Loucy (cell line): ENCODE results near the gene EIF2S3B.

Experiments
- H2AFZ ChIP-seq: fragments of 200-600 bp; sonication (generic); 2 replicates; pipeline ENCODE4 v1.6.0; 2016; ENCODE audit warnings: antibody characterized with exemption, mild to moderate bottlenecking, low read length, moderate library complexity
- H3F3A ChIP-seq: fragments of 200-600 bp; 2 replicates; pipeline ENCODE4 v1.6.0; 2016; ENCODE audit warnings: antibody characterized with exemption, low read depth, mild to moderate bottlenecking
- H3K27me3 ChIP-seq: fragments of 200-600 bp; sonication (generic); 2 replicates; pipeline ENCODE4 v1.6.1; 2014; ENCODE audit warnings: low read length, mild to moderate bottlenecking; ENCODE audit not compliant: insufficient read depth, poor library complexity, severe bottlenecking
- H3K36me3 ChIP-seq: fragments of 200-600 bp; sonication (generic); 2 replicates; pipeline ENCODE4 v1.6.1; 2016; ENCODE audit warnings: low read length; ENCODE audit not compliant: insufficient read depth
- H3K4me1 ChIP-seq: fragments of 200-600 bp; sonication (generic); 2 replicates; pipeline ENCODE4 v1.5.1; 2014; ENCODE audit warnings: low read length, mild to moderate bottlenecking; ENCODE audit not compliant: insufficient read depth, poor library complexity, severe bottlenecking
- H3K4me2 ChIP-seq: fragments of 200-600 bp; sonication (generic); 2 replicates; pipeline ENCODE4 v1.6.0; 2014; ENCODE audit warnings: antibody characterized with exemption, low read length, low read depth, mild to moderate bottlenecking; ENCODE audit not compliant: poor library complexity, severe bottlenecking
- H3K4me3 ChIP-seq: fragments of 200-600 bp; sonication (generic); 2 replicates; pipeline ENCODE4 v1.5.1; 2014; ENCODE audit warnings: low read length, mild to moderate bottlenecking, mixed read lengths; ENCODE audit not compliant: poor library complexity, severe bottlenecking
- H3K79me2 ChIP-seq: fragments of 200-600 bp; sonication (generic); 2 replicates; pipeline ENCODE4 v1.6.1; 2014; ENCODE audit warnings: low read length; ENCODE audit not compliant: insufficient read depth
- H3K9ac ChIP-seq: fragments of 200-600 bp; sonication (generic); 2 replicates; pipeline ENCODE4 v1.6.0; 2014; ENCODE audit warnings: mild to moderate bottlenecking, low read depth, low read length, moderate library complexity; ENCODE audit not compliant: poor library complexity, severe bottlenecking
- H3K9me2 ChIP-seq: fragments of 200-600 bp; sonication (generic); replicated peaks from 2 replicates; pipeline ENCODE4 v1.6.1; 2016; ENCODE audit warnings: low read depth, low read length, mixed read lengths
- H3K9me3 ChIP-seq: fragments of 200-600 bp; sonication (generic); 2 replicates; pipeline ENCODE4 v1.6.1; 2014; ENCODE audit warnings: mild to moderate bottlenecking, antibody characterized with exemption, low read length, low read depth; ENCODE audit not compliant: insufficient read depth
- H4K20me1 ChIP-seq: fragments of 200-600 bp; sonication (generic); 2 replicates; pipeline ENCODE4 v1.6.0; 2014; ENCODE audit warnings: antibody characterized with exemption, low read length, mild to moderate bottlenecking; ENCODE audit not compliant: insufficient read depth, poor library complexity, severe bottlenecking
- EZH2phosphoT487 ChIP-seq: fragments of 200-600 bp; IDR thresholded peaks from 2 replicates; pipeline ENCODE4 v1.6.1; 2018; ENCODE audit warnings: antibody characterized with exemption, mild to moderate bottlenecking, moderate library complexity, borderline replicate concordance
- TF ChIP-seq, protein P1 (sequence below): fragments of 200-600 bp; sonication (generic); conservative IDR thresholded peaks from 2 replicates; pipeline ENCODE4 v1.5.1; 2014; ENCODE audit warnings: mild to moderate bottlenecking, antibody characterized with exemption, low read length

Gene EIF2S3B

GRCh38 chr12:10512798-10513197 lies 7.1 kb downstream of the EIF2S3B start:
- TF ChIP-seq, protein P1, sequence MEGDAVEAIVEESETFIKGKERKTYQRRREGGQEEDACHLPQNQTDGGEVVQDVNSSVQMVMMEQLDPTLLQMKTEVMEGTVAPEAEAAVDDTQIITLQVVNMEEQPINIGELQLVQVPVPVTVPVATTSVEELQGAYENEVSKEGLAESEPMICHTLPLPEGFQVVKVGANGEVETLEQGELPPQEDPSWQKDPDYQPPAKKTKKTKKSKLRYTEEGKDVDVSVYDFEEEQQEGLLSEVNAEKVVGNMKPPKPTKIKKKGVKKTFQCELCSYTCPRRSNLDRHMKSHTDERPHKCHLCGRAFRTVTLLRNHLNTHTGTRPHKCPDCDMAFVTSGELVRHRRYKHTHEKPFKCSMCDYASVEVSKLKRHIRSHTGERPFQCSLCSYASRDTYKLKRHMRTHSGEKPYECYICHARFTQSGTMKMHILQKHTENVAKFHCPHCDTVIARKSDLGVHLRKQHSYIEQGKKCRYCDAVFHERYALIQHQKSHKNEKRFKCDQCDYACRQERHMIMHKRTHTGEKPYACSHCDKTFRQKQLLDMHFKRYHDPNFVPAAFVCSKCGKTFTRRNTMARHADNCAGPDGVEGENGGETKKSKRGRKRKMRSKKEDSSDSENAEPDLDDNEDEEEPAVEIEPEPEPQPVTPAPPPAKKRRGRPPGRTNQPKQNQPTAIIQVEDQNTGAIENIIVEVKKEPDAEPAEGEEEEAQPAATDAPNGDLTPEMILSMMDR = no peak
- TF ChIP-seq EZH2phosphoT487 = no peak
- Histone ChIP-seq H3K9ac (no peak overlapping the region), H3K4me3 (no peak overlapping the region), H3K4me1 (no peaks in the 10 kb centered on the region), H2AFZ (no peak overlapping the region), H3K9me2 (no peaks in the 10 kb centered on the region), H3K79me2 (no peaks in the 10 kb centered on the region), H4K20me1 (no peaks in the 10 kb centered on the region), H3K9me3 (no peaks in the 10 kb centered on the region), H3K27me3 (no peaks in the 10 kb centered on the region), H3F3A (no peaks in the 10 kb centered on the region), H3K36me3 (no peaks in the 10 kb centered on the region), H3K4me2 (no peak overlapping the region)

DNA sequence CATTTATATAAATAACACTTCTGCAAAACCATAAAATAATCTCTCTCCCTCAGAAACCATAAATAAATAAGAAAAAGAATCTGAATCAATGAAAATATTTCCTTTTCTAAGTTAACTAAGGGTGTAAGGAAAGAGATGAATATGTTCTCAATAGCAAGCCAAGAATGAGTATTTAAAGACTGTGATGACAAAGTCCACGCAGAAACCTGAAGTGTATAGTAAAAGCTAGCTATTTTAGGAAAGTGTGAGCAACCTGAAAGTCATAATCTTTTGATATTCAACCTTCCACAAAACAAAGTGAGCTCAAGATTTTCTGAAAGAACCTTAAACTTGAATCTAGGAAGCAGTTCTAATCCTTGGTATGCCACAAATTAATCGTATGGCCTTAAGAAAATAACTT lies 15.9 kb downstream of the EIF2S3B start:
- H3F3A ChIP-seq = no peaks in the 10 kb centered on the region
- H4K20me1 ChIP-seq = no peaks in the 10 kb centered on the region
- H3K4me2 ChIP-seq = no peak overlapping the region
- no peak overlapping the region for H3K4me3 ChIP-seq
- no peaks in the 10 kb centered on the region for H3K9me3 ChIP-seq
- no peak overlapping the region for H2AFZ ChIP-seq
- TF ChIP-seq, protein P1 = no peak
- TF ChIP-seq EZH2phosphoT487 = no peak
- H3K9ac ChIP-seq = no peak overlapping the region
- no peaks in the 10 kb centered on the region for H3K27me3 ChIP-seq
- H3K36me3 ChIP-seq = no peaks in the 10 kb centered on the region
- H3K79me2 ChIP-seq = no peaks in the 10 kb centered on the region
- no peaks in the 10 kb centered on the region for H3K4me1 ChIP-seq
- no peaks in the 10 kb centered on the region for H3K9me2 ChIP-seq

DNA sequence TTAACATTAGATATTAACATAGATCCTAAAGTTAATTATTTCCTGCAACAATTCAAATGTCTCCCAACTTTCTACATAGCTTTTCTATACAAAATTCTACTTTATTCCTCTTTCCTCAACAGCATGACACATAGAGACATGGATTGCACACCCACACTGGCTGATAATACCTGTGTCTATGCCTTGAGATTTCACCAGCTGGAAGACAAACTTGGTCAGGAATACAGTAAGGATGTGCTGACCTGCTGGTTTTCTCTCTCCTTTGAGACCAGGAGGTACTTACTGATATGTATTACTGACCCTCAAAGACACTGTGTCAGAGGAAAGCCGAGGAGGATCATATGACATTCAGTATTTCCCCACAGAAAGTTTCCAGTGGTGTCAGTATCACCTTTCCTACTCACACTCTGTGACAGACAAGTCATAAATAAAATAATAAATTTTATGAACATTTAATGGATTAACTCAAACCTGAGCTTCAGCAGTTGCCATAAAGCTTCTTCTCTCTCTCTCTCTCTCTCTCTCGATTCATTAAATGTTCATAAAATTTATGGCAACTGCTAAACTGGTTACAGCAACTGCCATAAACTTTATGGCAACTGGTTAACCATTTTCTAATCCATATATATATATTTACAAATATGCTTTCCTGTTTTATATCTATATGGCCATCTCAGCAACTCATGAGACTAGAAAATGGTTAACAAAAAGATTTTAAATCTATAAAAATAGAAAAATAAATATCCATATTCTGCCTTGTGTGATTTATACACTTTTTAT lies 22.7 kb downstream of the EIF2S3B start:
- Histone ChIP-seq H2AFZ (no peak overlapping the region), H3K36me3 (no peaks in the 10 kb centered on the region), H3K79me2 (no peaks in the 10 kb centered on the region), H3K9me3 (no peaks in the 10 kb centered on the region), H3K27me3 (no peaks in the 10 kb centered on the region), H3K4me1 (peaks cover 6% of the 10 kb centered on the region), H3K4me3 (no peak overlapping the region), H3K9me2 (no peaks in the 10 kb centered on the region), H3K9ac (no peak overlapping the region), H3K4me2 (no peak overlapping the region), H4K20me1 (no peaks in the 10 kb centered on the region), H3F3A (no peaks in the 10 kb centered on the region)
- TF ChIP-seq, protein P1 = no peak
- no peak for TF ChIP-seq EZH2phosphoT487
